Measurements from ENCODE around the gene PRKAR1B.

Gene PRKAR1B

GRCh38 chr7:549066-549890 is 177.8 kb downstream of the PRKAR1B start:
- intact Hi-C loops (cut with micrococcal nuclease) = no loop called here
- Mint-ChIP-seq H3K36me3 (ENCODE audit: low read depth) (no peaks in the 10 kb centered on the region), H3K4me3 (no peak overlapping the region), H3K27ac (no peak overlapping the region), H3K27me3 (peaks cover 14% of the 10 kb centered on the region), H3K4me1 (ENCODE audit: low read depth) (no peaks in the 10 kb centered on the region), H3K9me3 (no peaks in the 10 kb centered on the region)

- intact Hi-C loops (cut with micrococcal nuclease) = no loop called here
- Mint-ChIP-seq H3K27me3 (peaks cover 14% of the 10 kb centered on the region), H3K36me3 (ENCODE audit: low read depth) (no peaks in the 10 kb centered on the region), H3K4me3 (no peak overlapping the region), H3K27ac (no peak overlapping the region), H3K9me3 (no peaks in the 10 kb centered on the region), H3K4me1 (ENCODE audit: low read depth) (no peaks in the 10 kb centered on the region)
Observed at GRCh38 chr7:548401-548800, 178.7 kb downstream of the PRKAR1B start.

GRCh38 chr7:545470-545869 is 181.6 kb downstream of the PRKAR1B start:
- intact Hi-C loops (cut with micrococcal nuclease) = no loop called here
- no peak overlapping the region for H3K27ac Mint-ChIP-seq
- H3K9me3 Mint-ChIP-seq = no peaks in the 10 kb centered on the region
- no peak overlapping the region for H3K4me3 Mint-ChIP-seq
- peaks cover 7% of the 10 kb centered on the region for H3K4me1 Mint-ChIP-seq (ENCODE audit: low read depth)
- H3K36me3 Mint-ChIP-seq (ENCODE audit: low read depth) = no peaks in the 10 kb centered on the region
- peaks cover 19% of the 10 kb centered on the region for H3K27me3 Mint-ChIP-seq

GRCh38 chr7:544338-545221 is 182.5 kb downstream of the PRKAR1B start:
- Mint-ChIP-seq H3K4me3 (no peak overlapping the region), H3K4me1 (ENCODE audit: low read depth) (peaks cover 7% of the 10 kb centered on the region), H3K27me3 (peaks cover 20% of the 10 kb centered on the region), H3K27ac (no peak overlapping the region), H3K9me3 (no peaks in the 10 kb centered on the region), H3K36me3 (ENCODE audit: low read depth) (no peaks in the 10 kb centered on the region)
- intact Hi-C loops (cut with micrococcal nuclease) = no loop called here

DNA sequence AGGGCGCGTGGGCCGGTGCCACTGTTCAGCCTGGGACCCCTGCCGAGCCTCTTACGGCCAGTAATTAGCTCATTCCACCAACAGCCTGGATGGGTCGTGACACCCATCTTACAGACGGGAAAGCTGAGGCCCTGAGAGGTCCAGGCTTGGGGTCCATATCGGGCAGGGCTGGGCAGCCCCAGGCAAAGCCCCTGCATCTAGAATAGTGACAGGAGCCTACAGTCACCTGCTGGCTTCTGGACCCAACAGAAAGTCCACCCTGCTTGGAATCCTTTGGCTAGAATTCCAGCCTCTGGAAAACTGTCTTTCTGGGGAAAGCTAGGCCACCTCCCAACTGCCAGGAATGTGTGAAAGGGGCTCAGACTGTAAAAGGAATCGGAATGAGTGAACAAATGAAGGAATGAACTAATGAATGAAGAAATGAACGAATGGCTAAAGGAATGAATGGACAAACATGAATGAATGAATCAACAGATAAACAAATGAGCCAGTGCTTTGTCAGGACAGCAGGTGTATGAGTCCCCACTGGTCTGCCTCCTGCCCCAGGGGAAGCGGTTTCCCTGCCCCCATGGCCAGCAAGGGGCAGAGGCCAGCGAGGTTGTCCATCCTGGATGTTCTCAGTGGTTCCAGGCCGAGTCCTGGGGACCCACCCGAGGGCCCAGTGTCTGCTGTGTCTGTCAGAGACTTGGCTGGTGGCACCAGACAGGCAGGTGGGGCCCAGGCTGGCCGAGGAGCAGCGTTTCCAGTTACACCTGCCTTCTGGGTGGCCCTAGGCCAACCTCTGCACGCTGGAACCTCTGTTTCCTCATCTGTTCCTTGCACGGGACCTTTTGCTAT is 183.4 kb downstream of the PRKAR1B start:
- no peaks in the 10 kb centered on the region for H3K36me3 Mint-ChIP-seq (ENCODE audit: low read depth)
- H3K4me1 Mint-ChIP-seq (ENCODE audit: low read depth) = peaks cover 7% of the 10 kb centered on the region
- H3K4me3 Mint-ChIP-seq = no peak overlapping the region
- H3K27ac Mint-ChIP-seq = no peak overlapping the region
- H3K27me3 Mint-ChIP-seq = peaks cover 21% of the 10 kb centered on the region
- intact Hi-C loops (cut with micrococcal nuclease) = no loop called here
- no peaks in the 10 kb centered on the region for H3K9me3 Mint-ChIP-seq

DNA sequence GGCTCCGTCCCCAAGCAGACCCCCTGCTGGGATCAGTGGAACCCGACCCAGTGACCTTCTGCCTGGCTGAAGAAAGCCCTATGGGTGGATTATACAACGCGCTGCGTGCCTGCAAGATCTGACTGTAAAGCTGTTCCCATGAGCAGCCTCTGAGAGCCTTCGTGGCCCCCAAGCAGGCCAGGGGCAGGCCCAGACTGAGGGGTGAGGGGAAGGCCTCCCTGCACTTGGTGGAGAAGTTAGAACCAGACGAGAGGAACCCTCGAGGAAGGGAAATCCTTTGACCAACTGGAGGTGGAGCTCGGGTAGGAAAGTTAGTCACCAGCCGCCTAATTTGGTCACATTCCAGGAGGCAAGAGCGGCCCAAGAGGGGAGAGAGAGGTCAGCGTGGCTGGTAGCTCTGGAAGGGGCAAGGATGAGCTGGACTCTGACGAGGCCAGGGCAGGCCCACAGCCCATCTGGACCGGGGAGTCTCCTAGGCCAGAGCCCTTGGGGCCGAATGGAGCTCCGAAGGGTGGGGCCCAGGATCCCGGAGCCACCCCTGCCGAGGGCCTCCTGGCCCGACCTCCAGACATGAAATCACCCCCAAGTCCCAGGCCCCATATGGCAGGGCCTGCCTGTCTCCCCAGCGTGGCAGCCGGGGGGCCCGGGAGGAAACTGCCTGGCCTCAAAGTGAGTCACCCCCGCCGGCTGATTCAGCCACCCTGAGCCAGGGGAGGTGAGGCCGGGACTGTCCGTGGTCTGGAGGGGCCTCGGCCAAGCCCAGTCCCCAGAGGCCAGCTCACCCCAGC is 184.2 kb downstream of the PRKAR1B start:
- peaks cover 23% of the 10 kb centered on the region for H3K27me3 Mint-ChIP-seq

DNA sequence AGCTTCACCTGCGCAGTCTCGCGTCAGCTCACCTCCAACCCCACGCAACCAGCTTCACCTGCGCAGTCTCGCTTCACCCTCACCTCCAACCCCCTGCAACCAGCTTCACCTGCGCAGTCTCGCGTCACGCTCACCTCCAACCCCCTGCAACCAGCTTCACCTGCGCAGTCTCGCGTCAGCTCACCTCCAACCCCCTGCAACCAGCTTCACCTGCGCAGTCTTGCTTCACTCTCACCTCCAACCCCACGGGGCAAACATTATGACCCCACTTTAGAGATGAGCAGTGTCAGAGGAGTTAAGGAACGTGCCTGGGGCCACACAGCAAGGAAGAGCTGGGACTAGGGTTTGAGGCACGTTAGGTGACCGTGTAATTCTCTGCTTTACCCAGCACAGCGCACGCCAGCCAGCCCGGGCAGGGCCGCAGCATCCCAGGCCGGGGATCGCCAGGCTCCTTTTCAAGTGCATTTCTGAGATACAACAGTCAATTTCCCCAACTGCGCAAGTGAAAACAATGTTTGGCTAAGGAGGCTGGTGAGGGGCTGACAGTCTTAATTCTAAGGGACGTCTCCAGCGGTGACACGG is 184.9 kb downstream of the PRKAR1B start:
- Mint-ChIP-seq H3K27ac (no peak overlapping the region), H3K9me3 (no peaks in the 10 kb centered on the region), H3K4me1 (ENCODE audit: low read depth) (peaks cover 7% of the 10 kb centered on the region), H3K4me3 (no peak overlapping the region), H3K27me3 (peaks cover 23% of the 10 kb centered on the region), H3K36me3 (ENCODE audit: low read depth) (no peaks in the 10 kb centered on the region)
- intact Hi-C loops (cut with micrococcal nuclease) = no loop called here

More for the DNA sequence above, 184.2 kb downstream of the PRKAR1B start:
- Mint-ChIP-seq H3K27ac (no peak overlapping the region), H3K36me3 (ENCODE audit: low read depth) (no peaks in the 10 kb centered on the region), H3K4me3 (no peak overlapping the region), H3K9me3 (no peaks in the 10 kb centered on the region), H3K4me1 (ENCODE audit: low read depth) (peaks cover 7% of the 10 kb centered on the region)
- intact Hi-C loops (cut with micrococcal nuclease) = no loop called here

GRCh38 chr7:541661-542060 is 185.4 kb downstream of the PRKAR1B start:
- no peaks in the 10 kb centered on the region for H3K9me3 Mint-ChIP-seq
- H3K27ac Mint-ChIP-seq = no peak overlapping the region
- H3K4me1 Mint-ChIP-seq (ENCODE audit: low read depth) = peaks cover 7% of the 10 kb centered on the region
- H3K36me3 Mint-ChIP-seq (ENCODE audit: low read depth) = no peaks in the 10 kb centered on the region
- intact Hi-C loops (cut with micrococcal nuclease) = no loop called here
- H3K27me3 Mint-ChIP-seq = peaks cover 22% of the 10 kb centered on the region
- no peak overlapping the region for H3K4me3 Mint-ChIP-seq

- no peaks in the 10 kb centered on the region for H3K9me3 Mint-ChIP-seq
- no peak overlapping the region for H3K27ac Mint-ChIP-seq
- intact Hi-C loops (cut with micrococcal nuclease) = no loop called here
- peaks cover 18% of the 10 kb centered on the region for H3K27me3 Mint-ChIP-seq
- peaks cover 7% of the 10 kb centered on the region for H3K4me1 Mint-ChIP-seq (ENCODE audit: low read depth)
- no peak overlapping the region for H3K4me3 Mint-ChIP-seq
- no peaks in the 10 kb centered on the region for H3K36me3 Mint-ChIP-seq (ENCODE audit: low read depth)
Observed at GRCh38 chr7:540997-541396, 186.1 kb downstream of the PRKAR1B start.

DNA sequence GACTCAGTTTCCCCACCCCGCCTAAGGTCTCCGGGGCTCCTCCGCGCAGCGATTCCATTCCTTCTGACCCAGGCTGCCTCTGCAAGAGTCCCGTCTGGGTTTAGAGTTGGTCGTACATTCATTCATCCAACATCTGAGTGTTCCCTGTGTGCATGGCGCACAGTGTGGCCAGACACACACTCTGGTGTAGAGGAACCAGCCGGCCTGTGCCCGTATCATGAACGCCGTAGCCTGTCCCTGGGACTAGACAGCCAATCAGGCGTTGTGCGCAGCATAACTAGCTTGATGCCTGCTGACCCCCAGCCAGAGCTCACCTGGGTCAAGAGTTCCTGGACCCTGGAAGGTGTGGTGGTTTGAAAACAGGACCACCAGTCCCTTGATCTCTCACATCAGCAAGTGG is 186.5 kb downstream of the PRKAR1B start:
- intact Hi-C loops (cut with micrococcal nuclease) = no loop called here
- no peak overlapping the region for H3K27ac Mint-ChIP-seq
- peaks cover 15% of the 10 kb centered on the region for H3K27me3 Mint-ChIP-seq
- peaks cover 7% of the 10 kb centered on the region for H3K4me1 Mint-ChIP-seq (ENCODE audit: low read depth)
- no peaks in the 10 kb centered on the region for H3K9me3 Mint-ChIP-seq
- no peaks in the 10 kb centered on the region for H3K36me3 Mint-ChIP-seq (ENCODE audit: low read depth)
- no peak overlapping the region for H3K4me3 Mint-ChIP-seq

GRCh38 chr7:539731-540411 is 187.2 kb downstream of the PRKAR1B start:
- Mint-ChIP-seq H3K27me3 (peaks cover 17% of the 10 kb centered on the region), H3K9me3 (no peaks in the 10 kb centered on the region), H3K4me3 (no peak overlapping the region), H3K27ac (no peak overlapping the region), H3K36me3 (ENCODE audit: low read depth) (no peaks in the 10 kb centered on the region), H3K4me1 (ENCODE audit: low read depth) (peaks cover 7% of the 10 kb centered on the region)
- intact Hi-C loops (cut with micrococcal nuclease) = no loop called here

DNA sequence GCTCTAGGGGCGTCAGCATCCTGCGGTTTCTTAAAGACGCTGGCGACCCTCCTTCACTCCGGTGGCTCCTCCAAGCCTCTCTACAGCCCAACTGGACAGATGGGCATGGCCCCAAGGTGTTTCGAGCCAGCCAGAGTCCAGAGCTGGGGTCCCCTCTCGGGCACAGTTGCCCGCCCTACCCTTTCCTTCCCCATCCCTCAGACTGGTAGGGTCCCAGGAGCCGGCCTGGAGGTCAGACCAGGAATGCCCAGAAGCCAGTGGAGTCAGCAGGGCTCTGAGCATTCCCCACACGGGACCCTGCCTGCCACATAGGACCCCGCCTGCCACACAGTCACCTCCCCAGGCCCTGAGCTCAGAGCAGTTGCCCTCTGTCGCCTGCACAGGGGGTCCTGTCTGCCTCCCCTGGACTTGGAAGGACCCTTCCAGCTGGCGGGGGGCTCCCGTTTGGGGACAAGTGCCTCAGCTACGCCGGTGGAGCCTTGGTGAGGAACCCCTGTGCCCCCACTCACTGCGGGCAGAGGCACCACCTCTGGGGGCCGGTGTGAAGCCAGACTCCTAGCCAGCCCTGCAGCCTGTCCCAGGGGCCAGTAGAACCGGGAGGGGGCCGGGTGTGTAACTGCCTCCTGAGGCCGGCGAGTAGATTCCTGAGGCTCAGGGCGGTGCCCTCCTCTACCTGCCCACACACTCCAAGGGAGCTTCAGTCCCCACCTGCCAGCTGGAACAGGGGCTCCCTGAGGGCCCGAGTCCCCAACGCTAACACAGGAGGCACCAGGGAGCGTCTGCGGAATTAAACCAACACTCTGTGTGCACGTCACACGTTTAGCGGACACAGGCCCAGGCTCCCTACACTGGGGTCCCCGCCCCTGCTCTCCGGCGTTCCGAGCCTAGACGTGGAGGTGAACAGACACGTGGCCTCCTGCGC is 188.1 kb downstream of the PRKAR1B start:
- H3K4me1 Mint-ChIP-seq (ENCODE audit: low read depth) = peaks cover 7% of the 10 kb centered on the region
- no peak overlapping the region for H3K4me3 Mint-ChIP-seq
- no peaks in the 10 kb centered on the region for H3K9me3 Mint-ChIP-seq
- intact Hi-C loops (cut with micrococcal nuclease) = no loop called here
- H3K27ac Mint-ChIP-seq = no peak overlapping the region
- H3K36me3 Mint-ChIP-seq (ENCODE audit: low read depth) = no peaks in the 10 kb centered on the region
- peaks cover 22% of the 10 kb centered on the region for H3K27me3 Mint-ChIP-seq

Data from dendritic cell treated with granulocyte-macrophage colony-stimulating factor and Interleukin-4, amounts not matched to agents 40 ng/mL and 50 ng/mL, for 4 days (primary cell).